H1 (cell line): ENCODE results near the gene TP53BP1. TPM values are rescaled to one million over a fixed set of nuclear protein-coding genes. Genes with fewer than 3 reads are reported as not detected.

Experiments used
- CHD7 ChIP-seq: fragments of 300-600 bp; sonication (generic); IDR thresholded peaks from 2 replicates; pipeline ENCODE4 v1.7.1; 2012; ENCODE audit warnings: low read length, moderate library complexity, mild to moderate bottlenecking, inconsistent platforms; ENCODE audit not compliant: insufficient replicate concordance
- polyA plus RNA-seq, 7 experiments: library from polyadenylated mRNA; depleted of rRNA in 3 of 7; stranded (reverse) in 5 of 7; unstranded in 2 of 7; fragments of >200 nt in 5 of 7; fragments of 200-250 nt in 2 of 7; gene quantifications; 1 replicate in 5 of 7; 2 replicates in 1 of 7; 4 replicates in 1 of 7; pipeline versions ENCODE4 v1.2.1 to v1.2.3, GENCODE V29; 2011 to 2013; ENCODE audit warnings: missing spikeins in 2 of 7, mixed read lengths in 2 of 7
- total RNA-seq: library from RNA; stranded (reverse); fragmentation: NEBNext Ultra II Directional; extraction: Animal tissue kit (Norgen Biotek cat#: 25700); gene quantifications from 2 replicates; pipeline ENCODE4 v1.2.1, GENCODE V29; 2021

TP53BP1 gene
- total and polyA plus RNA-seq, 2 of the 8 experiments (the other 6 are each of a cell fraction or from before 2014, with no cell fraction given) = 34.1 to 63.6 TPM

GRCh38 chr15:43511012-43511885 is 18.3 kb upstream of the TP53BP1 start (continued):
- no peak for TF ChIP-seq CHD7
